Measurements from ENCODE around the gene BCAN. TPM values are rescaled to one million over a fixed set of nuclear protein-coding genes. Genes with fewer than 3 reads are reported as not detected.

BCAN gene
- total RNA-seq, 1 experiment from 2014 or later = 1.2 TPM

GRCh38 chr1:156600733-156601121 lies 41.2 kb upstream of the BCAN start:
- Histone ChIP-seq H3K79me1 (ENCODE audit: insufficient read depth, low read depth, low read length, poor library complexity, severe bottlenecking) (no peaks in the 10 kb centered on the region), H3K56ac (ENCODE audit: insufficient read length, low read depth, low read length) (no peak overlapping the region), H2BK15ac (ENCODE audit: low read depth, low read length) (no peak overlapping the region), H3K4ac (ENCODE audit: low read depth, low read length) (no peak overlapping the region), H3K27ac (ENCODE audit: insufficient read length, low read depth, low read length) (no peak overlapping the region), H3K9me3 (ENCODE audit: control insufficient read depth, low read depth, low read length) (no peaks in the 10 kb centered on the region), H3K9ac (ENCODE audit: extremely low read depth, insufficient read length, low read length) (peak overlapping the region; percentile 79), H3K4me1 (ENCODE audit: insufficient read depth, low read length) (no peaks in the 10 kb centered on the region; the same call in 1 of the 2 replicates), H4K8ac (replicated peaks; ENCODE audit: insufficient read length, low read depth, low read length) (no peak overlapping the region), H4K91ac (ENCODE audit: insufficient read length, low read depth, low read length) (no peak overlapping the region), H3K27me3 (ENCODE audit: insufficient read depth, low read length) (no peaks in the 10 kb centered on the region), H3K4me2 (ENCODE audit: insufficient read depth, insufficient read length, low read length) (peak overlapping the region; percentile 53), H3K14ac (ENCODE audit: insufficient read depth, low read length) (no peak overlapping the region), H4K20me1 (ENCODE audit: control insufficient read depth, insufficient read depth, insufficient read length) (no peaks in the 10 kb centered on the region), H2BK5ac (ENCODE audit: insufficient read length, low read length) (no peak overlapping the region), H2BK12ac (ENCODE audit: insufficient read length, low read depth, low read length) (no peak overlapping the region), H3K23ac (ENCODE audit: insufficient read length, low read depth, low read length) (no peak overlapping the region), H4K5ac (ENCODE audit: insufficient read length, low read depth, low read length) (no peak overlapping the region), H2AK5ac (ENCODE audit: insufficient read length, low read length) (no peak overlapping the region), H3K23me2 (ENCODE audit: insufficient read length, low read depth, low read length, poor library complexity, severe bottlenecking) (peaks cover 4% of the 10 kb centered on the region), H2AFZ (ENCODE audit: low read length) (no peak overlapping the region), H3T11ph (ENCODE audit: low read length) (no peak overlapping the region), H2BK20ac (ENCODE audit: low read depth, low read length, poor library complexity, severe bottlenecking) (no peak overlapping the region), H2BK120ac (ENCODE audit: low read depth, low read length, poor library complexity, severe bottlenecking) (no peak overlapping the region), H3K18ac (ENCODE audit: insufficient read length, low read depth, low read length) (no peak overlapping the region), H3K79me2 (ENCODE audit: insufficient read depth, low read length) (no peaks in the 10 kb centered on the region; the same call in 1 of the 2 replicates)
- TF ChIP-seq CTCF (conservative IDR thresholded peaks at IDR 0.05) = no peak
- peaks cover 2% of the 10 kb centered on the region; the same call in 1 of the 2 replicates for H3K27me3 Mint-ChIP-seq (ENCODE audit: low read depth)
- DNase-seq = no peak
- H3K4me3 Mint-ChIP-seq = peak overlapping the region; percentile 91 to 100
- WGBS (ENCODE audit: extremely low coverage, insufficient read length, low lambda C conversion rate) = no CpG with 5 or more reads among the region's 13 CpGs
- H3K4me1 Mint-ChIP-seq = peaks cover 15 to 23% of the 10 kb centered on the region in 2 experiments
- peaks cover 17 to 40% (median 32%) of the 10 kb centered on the region in 3 experiments; a peak in 6 of 7 replicates for H3K36me3 Mint-ChIP-seq (ENCODE audit: insufficient read depth in 1 of 3, low read depth in 3 of 3)
- H3K9me3 Mint-ChIP-seq = no peaks in the 10 kb centered on the region; a peak in 2 of 5 replicates
- peak overlapping the region; percentile 98 to 99 (median 98) for H3K27ac Mint-ChIP-seq
